Measurements from ENCODE around the gene NFE2L1. TPM values are rescaled to one million over a fixed set of nuclear protein-coding genes. Genes with fewer than 3 reads are reported as not detected.

NFE2L1 gene
- total and polyA plus RNA-seq, 2 of the 8 experiments (the other 6 are each of a cell fraction or from before 2014, with no cell fraction given), result 140 to 143 TPM

DNA sequence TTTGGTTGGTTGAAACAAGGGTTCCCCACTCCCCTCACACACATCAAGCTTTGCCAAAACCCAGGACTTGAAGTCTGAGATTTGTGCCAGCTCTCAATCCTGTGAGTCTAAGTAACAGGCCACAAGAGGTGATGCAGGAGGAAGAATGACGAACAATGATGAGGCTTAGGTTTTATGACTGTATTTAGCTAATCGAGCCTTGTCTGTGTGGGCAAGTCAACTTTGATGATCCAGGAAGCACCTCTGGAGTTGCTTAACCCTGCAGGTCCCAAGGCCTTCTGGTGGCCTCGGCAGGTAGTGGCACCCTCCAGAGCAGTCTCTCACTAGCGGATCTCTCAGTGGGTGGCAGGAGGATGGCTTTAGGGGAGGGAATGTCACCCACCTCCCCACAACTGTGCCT, 48.6 kb upstream of the NFE2L1 start:
- CTCF ChIA-PET (ENCODE audit: partially characterized antibody), result interaction anchor here (0.6 to 27.8 kb wide), 12 partner anchors 11 to 1340 kb away, joined by 3 to 493 read pairs (median 4); partner anchors contain the start of genes CDK5RAP3, PNPO and PRR15L
- POLR2A ChIA-PET (ENCODE audit: partially characterized antibody), result interaction anchor here (1.0 to 1.5 kb wide), 6 partner anchors 13 to 143 kb away, joined by 3 to 7 read pairs (median 4); partner anchors contain the start of gene NFE2L1
- H3K9ac ChIP-seq (replicated peaks in 1 of 4; ENCODE audit: extremely low read depth in 1 of 4, low read depth in 3 of 4, low read length in 3 of 4), result no peak overlapping the region
- TF ChIP-seq GABPA (IDR thresholded peaks at IDR 0.05; ENCODE audit: borderline replicate concordance, insufficient read depth, low read length) (no peak), PHF8 (conservative IDR thresholded peaks at IDR 0.05; ENCODE audit: low read depth, low read length) (no peak), CEBPB (IDR thresholded peaks at IDR 0.05; ENCODE audit: low read depth, low read length) (peak; percentile 39; the same call in 1 of the 2 replicates), CBX5 (IDR thresholded peaks at IDR 0.05; ENCODE audit: low read depth, low read length) (no peak), TCF12 (IDR thresholded peaks at IDR 0.05; ENCODE audit: low read depth, low read length) (no peak), BRCA1 (IDR thresholded peaks at IDR 0.05; ENCODE audit: low read depth, low read length) (no peak), SIX5 (IDR thresholded peaks at IDR 0.05; ENCODE audit: low read depth, low read length) (no peak), TAF7 (optimal IDR thresholded peaks at IDR 0.05; ENCODE audit: borderline replicate concordance, low read depth, low read length) (no peak)
- TF ChIP-seq, protein P1, sequence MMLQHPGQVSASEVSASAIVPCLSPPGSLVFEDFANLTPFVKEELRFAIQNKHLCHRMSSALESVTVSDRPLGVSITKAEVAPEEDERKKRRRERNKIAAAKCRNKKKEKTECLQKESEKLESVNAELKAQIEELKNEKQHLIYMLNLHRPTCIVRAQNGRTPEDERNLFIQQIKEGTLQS (IDR thresholded peaks at IDR 0.05; ENCODE audit: insufficient read depth, low read depth, low read length), result no peak
- TF ChIP-seq, protein P2, sequence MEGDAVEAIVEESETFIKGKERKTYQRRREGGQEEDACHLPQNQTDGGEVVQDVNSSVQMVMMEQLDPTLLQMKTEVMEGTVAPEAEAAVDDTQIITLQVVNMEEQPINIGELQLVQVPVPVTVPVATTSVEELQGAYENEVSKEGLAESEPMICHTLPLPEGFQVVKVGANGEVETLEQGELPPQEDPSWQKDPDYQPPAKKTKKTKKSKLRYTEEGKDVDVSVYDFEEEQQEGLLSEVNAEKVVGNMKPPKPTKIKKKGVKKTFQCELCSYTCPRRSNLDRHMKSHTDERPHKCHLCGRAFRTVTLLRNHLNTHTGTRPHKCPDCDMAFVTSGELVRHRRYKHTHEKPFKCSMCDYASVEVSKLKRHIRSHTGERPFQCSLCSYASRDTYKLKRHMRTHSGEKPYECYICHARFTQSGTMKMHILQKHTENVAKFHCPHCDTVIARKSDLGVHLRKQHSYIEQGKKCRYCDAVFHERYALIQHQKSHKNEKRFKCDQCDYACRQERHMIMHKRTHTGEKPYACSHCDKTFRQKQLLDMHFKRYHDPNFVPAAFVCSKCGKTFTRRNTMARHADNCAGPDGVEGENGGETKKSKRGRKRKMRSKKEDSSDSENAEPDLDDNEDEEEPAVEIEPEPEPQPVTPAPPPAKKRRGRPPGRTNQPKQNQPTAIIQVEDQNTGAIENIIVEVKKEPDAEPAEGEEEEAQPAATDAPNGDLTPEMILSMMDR (IDR thresholded peaks at IDR 0.05; ENCODE audit: control extremely low read depth in 1 of 3, insufficient read depth in 1 of 3, low read depth in 1 of 3, low read length in 3 of 3), result peak in 1 of 3 experiments; percentile 10; a peak in 1 of 4 replicates

More for the DNA sequence above, 48.6 kb upstream of the NFE2L1 start:
- Histone ChIP-seq H3K27ac (ENCODE audit: low read depth, low read length) (no peak overlapping the region), H3K36me3 (ENCODE audit: control insufficient read depth in 2 of 4, insufficient read depth in 4 of 4, low read length in 3 of 4) (no peaks in the 10 kb centered on the region), H3K23me2 (ENCODE audit: low read depth, low read length) (0 out of 2 replicates have a peak, but pooled peaks cover 2% of the 10 kb centered on the region), H2BK120ac (replicated peaks; ENCODE audit: low read depth, low read length) (no peak overlapping the region), H3K9me3 (ENCODE audit: insufficient read depth in 2 of 2, low read depth in 1 of 2, low read length in 1 of 2) (no peaks in the 10 kb centered on the region), H4K20me1 (replicated peaks in 1 of 2; ENCODE audit: control insufficient read depth in 1 of 2, insufficient read depth in 2 of 2, low read length in 2 of 2) (no peaks in the 10 kb centered on the region), H4K5ac (ENCODE audit: insufficient read length, low read depth, low read length) (no peak overlapping the region), H3K4me3 (ENCODE audit: extremely low read depth in 1 of 4, insufficient read depth in 2 of 4, low read depth in 3 of 4, low read length in 4 of 4) (no peak overlapping the region), H2BK12ac (ENCODE audit: low read depth, low read length) (peak overlapping the region; percentile 70; the same call in 1 of the 2 replicates), H2AK5ac (ENCODE audit: low read depth, low read length) (no peak overlapping the region; the same call in 1 of the 2 replicates), H3K18ac (ENCODE audit: extremely low read depth, low read length) (no peak overlapping the region; the same call in 1 of the 2 replicates), H3K79me2 (ENCODE audit: control insufficient read depth in 1 of 2, insufficient read depth in 2 of 2, low read length in 2 of 2) (no peaks in the 10 kb centered on the region), H3K4ac (replicated peaks; ENCODE audit: insufficient read length, low read depth, low read length) (no peak overlapping the region), H4K8ac (ENCODE audit: extremely low read depth, insufficient read depth, low read length) (no peak overlapping the region), H3K4me1 (replicated peaks in 1 of 4; ENCODE audit: control insufficient read depth in 3 of 4, insufficient read depth in 4 of 4, low read length in 3 of 4) (peaks cover 27 to 44% (median 32%) of the 10 kb centered on the region in 4 experiments), H2BK20ac (ENCODE audit: low read length) (no peak overlapping the region), H2BK5ac (ENCODE audit: low read depth, low read length) (peak overlapping the region; percentile 75; the same call in 1 of the 2 replicates), H2AFZ (ENCODE audit: low read length) (no peak overlapping the region), H3K27me3 (replicated peaks in 1 of 4; ENCODE audit: control insufficient read depth in 3 of 4, extremely low read depth in 1 of 4, insufficient read depth in 3 of 4, low read length in 3 of 4) (no peaks in the 10 kb centered on the region), H3K79me1 (ENCODE audit: low read depth, low read length) (no peaks in the 10 kb centered on the region), H2BK15ac (ENCODE audit: low read length) (peak overlapping the region; percentile 13; the same call in 1 of the 2 replicates), H3K23ac (ENCODE audit: insufficient read length) (no peak overlapping the region), H4K91ac (replicated peaks; ENCODE audit: insufficient read length, low read length) (no peak overlapping the region), H3K4me2 (ENCODE audit: insufficient read depth in 1 of 2, low read depth in 2 of 2, low read length in 2 of 2) (no peak overlapping the region), H3K14ac (ENCODE audit: insufficient read length) (no peak overlapping the region), H3K56ac (replicated peaks; ENCODE audit: insufficient read length, low read depth, low read length) (no peak overlapping the region)
- DNase-seq (ENCODE audit: low read depth in 1 of 2, low spot score in 2 of 2), result no peak
- WGBS, 2 experiments (ENCODE audit: extremely low coverage in 1 of 2, insufficient coverage in 1 of 2, insufficient read length in 1 of 2, insufficient replicate concordance in 2 of 2, low coverage in 1 of 2, low lambda C conversion rate in 2 of 2, missing lambda C conversion rate in 1 of 2), result 76% methylated on average over 4 of the region's 4 CpGs; no CpG with 5 or more reads in 1 of the 2 experiments
- FAIRE-seq, result no peak

All from H1 (cell line).